Cerebellar nuclear complex (tissue), 1 donor: ENCODE results near the gene CARHSP1.
"Not testable (repeated sequence)": the region's sequence is repeated elsewhere in the genome, so short reads cannot be mapped to it uniquely, and the experiment has no call there.

Experiments used
- DNase-seq, 2 experiments: peaks; one replicate each; lab custom pipeline; 2025; lab: John Stamatoyannopoulos, UW

Gene CARHSP1

DNA sequence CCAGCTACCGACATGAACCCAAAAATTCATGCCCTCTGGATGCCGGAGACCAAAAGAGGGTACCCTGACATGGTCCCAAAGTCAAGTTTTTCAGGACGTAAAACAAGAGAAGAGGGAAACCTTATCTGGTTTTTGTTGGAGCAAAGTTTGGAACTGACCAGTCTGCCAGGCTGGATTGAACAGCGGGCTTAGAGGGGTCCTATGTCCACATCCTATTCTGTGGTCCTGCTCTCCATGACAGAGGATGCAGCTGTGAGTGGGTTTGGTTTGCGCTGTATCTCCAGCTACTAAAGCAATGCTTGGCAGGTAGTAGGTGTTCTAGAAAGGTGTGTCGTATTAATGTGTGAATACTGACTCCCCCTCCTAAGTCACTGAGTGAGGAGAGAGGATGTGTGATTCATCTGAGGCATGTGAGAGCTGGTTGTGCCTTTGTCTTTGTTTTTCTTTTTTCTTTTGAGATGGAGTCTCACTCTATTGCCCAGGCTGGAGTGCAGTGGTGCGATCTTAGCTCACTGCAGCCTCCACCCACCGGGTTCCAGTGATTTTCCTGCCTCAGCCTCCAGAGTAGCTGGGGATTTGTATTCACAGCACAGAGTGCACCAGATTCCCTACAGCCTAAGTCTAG, 40.2 kb downstream of the CARHSP1 start:
- DNase-seq = no peak

GRCh38 chr16:8826278-8826879, 42.4 kb downstream of the CARHSP1 start:
- DNase-seq = no peak

DNA sequence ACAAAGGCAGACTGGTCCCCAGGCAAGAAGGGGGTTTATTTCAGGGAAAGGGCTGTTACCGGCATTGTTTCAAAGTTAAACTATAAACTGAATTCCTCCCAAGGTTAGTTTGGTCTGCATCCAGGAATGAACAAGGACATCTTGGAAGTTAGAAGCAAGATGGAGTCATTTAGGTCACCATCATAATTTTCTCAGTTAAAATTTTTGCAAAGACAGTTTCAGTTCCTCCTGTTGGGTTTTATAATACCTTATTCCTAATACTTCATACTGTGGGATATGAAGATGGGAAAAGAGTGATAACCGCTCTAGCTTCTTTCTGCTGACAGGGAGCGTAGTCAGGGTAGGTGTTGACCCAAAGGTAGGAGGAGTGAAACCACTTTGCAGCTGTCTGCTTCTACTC, 46.4 kb downstream of the CARHSP1 start:
- no peak for DNase-seq

DNA sequence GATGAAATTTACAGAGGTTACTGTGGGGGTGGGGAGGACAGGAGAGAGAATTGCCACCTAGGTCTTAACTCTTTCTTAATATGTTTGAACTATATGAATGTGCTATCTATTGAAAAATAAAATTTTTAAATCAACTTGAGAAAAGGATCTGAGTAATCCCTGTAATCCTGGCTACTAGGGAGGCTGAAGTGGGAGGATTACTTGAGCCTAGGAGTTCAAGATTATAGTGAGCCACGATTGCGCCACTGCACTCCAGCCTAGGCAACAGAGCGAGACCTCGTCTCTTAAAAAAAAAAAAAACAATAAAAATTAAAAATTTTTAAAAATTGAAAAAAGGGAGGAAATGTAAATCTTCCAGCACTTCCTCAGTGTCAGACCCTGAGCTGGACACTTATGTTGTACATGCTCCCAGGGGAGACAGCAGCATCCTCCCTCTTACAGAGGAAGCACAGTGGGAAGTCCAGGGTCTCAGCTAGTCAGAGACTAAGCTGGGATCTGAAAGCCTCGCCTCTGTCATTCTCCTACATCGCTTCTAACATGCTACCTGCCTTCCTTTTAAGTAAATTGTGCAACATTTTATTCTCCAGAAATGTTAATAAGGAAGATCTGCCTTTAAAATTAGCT, 49.3 kb downstream of the CARHSP1 start:
- no peak for DNase-seq

DNA sequence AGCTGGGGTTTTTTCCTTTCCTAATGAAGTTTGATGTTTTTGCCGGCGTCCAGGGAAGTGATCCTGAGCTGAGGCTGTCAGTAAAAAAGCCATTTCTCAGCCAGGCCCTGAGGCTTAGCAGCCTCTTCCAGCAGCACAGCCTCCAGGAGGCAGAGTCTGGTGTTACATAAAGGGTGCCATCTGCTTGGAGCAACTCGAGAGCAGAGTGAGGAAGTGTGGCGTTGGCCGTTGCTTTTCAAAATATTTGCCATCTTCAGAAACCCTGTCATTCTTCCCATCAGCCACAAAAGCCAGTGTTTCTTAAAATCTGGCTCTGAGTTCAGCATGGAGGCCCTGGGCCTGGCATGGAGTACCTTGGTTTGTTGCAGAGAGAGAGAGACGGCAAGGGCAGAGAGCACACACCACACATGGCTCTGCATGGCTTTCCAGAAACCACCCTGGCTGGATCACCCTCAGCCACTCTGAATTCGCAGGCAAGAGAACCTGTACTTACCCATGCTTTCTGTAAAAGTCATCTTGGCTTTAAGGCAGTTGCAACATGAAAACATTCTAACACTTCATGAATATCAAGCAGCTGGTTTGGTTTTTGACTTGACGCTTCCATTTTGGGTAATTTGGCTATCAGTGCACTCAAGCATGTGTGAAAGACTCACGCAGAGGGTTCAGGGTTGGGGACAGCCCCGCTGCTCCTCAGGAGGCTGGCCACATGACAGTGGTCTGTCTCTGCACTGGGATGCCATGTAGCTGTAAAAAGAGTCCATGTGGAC, 50.1 kb downstream of the CARHSP1 start:
- no peak for DNase-seq

- no peak for DNase-seq
Observed at GRCh38 chr16:8816967-8817655, 51.7 kb downstream of the CARHSP1 start.

- no peak for DNase-seq
Observed at GRCh38 chr16:8814095-8814806, 54.6 kb downstream of the CARHSP1 start.

DNA sequence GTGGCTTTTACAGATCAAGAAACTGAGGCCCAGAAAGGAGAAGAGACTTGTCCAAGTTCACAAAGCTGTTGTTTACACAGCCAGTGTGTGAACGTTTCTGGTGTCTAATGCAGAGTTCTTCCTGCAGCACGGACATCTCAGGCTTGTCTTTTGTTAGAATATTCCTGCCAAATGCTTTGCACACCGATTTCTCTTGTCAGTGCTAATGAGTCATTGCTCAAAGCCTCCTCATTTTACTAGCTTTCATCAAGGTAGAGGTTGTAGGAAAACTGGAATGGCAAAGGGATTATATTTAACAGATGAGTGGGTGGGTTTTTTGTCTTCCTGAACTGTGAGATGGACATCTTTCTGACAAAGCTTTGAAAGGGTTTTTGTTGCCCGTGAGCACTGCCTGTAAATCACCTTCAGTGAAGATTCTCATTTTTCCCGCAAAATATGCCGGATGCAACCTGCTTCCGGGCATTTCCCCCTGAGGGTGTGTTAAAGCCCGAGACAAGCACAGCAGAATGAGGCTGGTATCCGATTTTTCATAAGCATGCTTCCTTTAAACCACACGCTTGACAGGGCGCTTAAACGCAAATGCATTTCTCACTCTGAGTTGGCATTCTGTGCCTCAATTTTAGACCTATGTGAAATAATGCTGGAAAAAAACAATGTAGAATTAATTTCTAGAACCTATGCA, 56.5 kb downstream of the CARHSP1 start:
- no peak for DNase-seq

DNA sequence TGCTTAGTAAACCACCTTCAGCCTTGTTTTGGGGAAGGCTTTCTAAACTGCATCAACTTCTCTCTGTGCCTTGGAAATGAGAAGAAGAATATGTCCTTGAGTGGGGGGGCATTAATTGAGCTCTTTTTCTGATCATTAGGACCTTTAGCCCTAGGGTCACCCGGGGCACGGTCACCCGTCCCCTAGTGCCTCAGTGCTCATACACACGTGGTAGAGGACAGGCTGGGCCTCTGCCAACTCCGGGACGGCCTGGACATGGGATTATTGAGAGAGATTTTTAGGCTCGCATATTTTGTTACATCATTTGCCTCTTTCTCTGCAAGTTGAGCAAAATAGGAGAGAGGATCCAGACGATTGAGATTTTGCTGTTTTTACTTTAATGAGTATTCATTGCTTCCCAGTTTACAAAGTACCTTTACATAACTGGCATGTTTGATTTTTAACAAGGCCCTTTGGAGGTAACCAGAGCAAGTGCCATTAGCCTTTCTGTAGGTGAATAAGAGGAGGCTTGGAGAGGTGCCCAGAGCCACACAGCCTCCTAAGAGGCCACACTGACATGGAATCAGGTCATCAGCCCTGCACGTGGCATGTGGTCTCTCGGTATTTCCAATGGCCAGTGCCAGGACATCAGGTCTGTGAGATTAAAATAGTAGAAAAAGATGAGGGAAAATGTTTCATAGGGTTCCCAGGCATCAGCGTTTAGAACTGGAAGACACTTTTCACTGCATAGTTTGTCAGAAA, 60.0 kb downstream of the CARHSP1 start:
- DNase-seq = no peak

GRCh38 chr16:8808009-8808408, 60.8 kb downstream of the CARHSP1 start:
- DNase-seq = no peak

GRCh38 chr16:8807189-8807588, 61.6 kb downstream of the CARHSP1 start:
- DNase-seq = no peak

GRCh38 chr16:8806272-8806983, 62.4 kb downstream of the CARHSP1 start:
- DNase-seq = no peak

GRCh38 chr16:8804313-8804712, 64.5 kb downstream of the CARHSP1 start:
- DNase-seq = no peak

DNA sequence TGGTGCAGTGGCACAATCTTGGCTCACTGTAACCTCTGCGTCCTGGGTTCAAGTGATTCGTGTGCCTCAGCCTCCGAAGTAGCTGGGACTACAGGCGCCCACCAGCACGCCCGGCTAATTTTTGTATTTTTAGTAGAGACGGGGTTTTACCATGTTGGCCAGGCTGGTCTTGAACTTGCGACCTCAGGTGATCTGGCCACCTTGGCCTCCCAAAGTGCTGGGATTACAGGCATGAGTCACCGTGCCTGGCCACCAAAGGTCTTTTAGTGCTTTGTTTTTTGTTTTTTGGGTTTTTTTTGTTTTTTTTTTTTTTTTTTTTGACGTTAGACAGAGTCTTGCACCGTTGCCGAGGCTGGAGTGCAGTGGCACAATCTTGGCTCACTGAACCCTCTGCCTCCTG, 65.1 kb downstream of the CARHSP1 start:
- DNase-seq = not testable (repeated sequence)
